Astrocyte (in vitro differentiated cells and primary cell): Measurements from ENCODE around the gene COX15.

Experiments
- CTCF ChIP-seq: IDR thresholded peaks from 2 replicates; pipeline ENCODE4 v1.5.1; 2011; ENCODE audit warnings: low read depth, mild to moderate bottlenecking, inconsistent platforms, low read length, moderate library complexity; ENCODE audit not compliant: insufficient read depth
- EZH2 ChIP-seq: IDR thresholded peaks from 2 replicates; pipeline ENCODE4 v1.6.1; 2012; ENCODE audit warnings: mild to moderate bottlenecking, low read length, inconsistent platforms; ENCODE audit not compliant: insufficient read depth

GRCh38 chr10:99760321-99760720 lies 28.4 kb upstream of the COX15 start:
- no peak for TF ChIP-seq CTCF
- no peak for TF ChIP-seq EZH2
